ENCODE measurements around the gene RPL37.
"Not testable (repeated sequence)": the region's sequence is repeated elsewhere in the genome, so short reads cannot be mapped to it uniquely, and the experiment has no call there.

RPL37 gene

GRCh38 chr5:40794340-40794739 lies 40.7 kb downstream of the RPL37 start:
- not testable (repeated sequence) for DNase-seq

- DNase-seq: not testable (repeated sequence)
Observed at GRCh38 chr5:40792691-40793090, 42.3 kb downstream of the RPL37 start.

GRCh38 chr5:40791715-40792139 lies 43.3 kb downstream of the RPL37 start:
- no peak for DNase-seq

GRCh38 chr5:40790947-40791593 lies 44.0 kb downstream of the RPL37 start:
- DNase-seq: no peak

GRCh38 chr5:40788941-40789340 lies 46.1 kb downstream of the RPL37 start:
- DNase-seq: not testable (repeated sequence)

GRCh38 chr5:40787986-40788385 lies 47.0 kb downstream of the RPL37 start:
- DNase-seq: no peak

GRCh38 chr5:40786664-40787063 lies 48.4 kb downstream of the RPL37 start:
- DNase-seq: not testable (repeated sequence)

- no peak for DNase-seq
Observed at GRCh38 chr5:40784916-40785315, 50.1 kb downstream of the RPL37 start.

- DNase-seq: no peak
Observed at GRCh38 chr5:40784027-40784653, 50.9 kb downstream of the RPL37 start.

- no peak for DNase-seq
Observed at GRCh38 chr5:40781843-40782409, 53.1 kb downstream of the RPL37 start.

- no peak for DNase-seq
Observed at GRCh38 chr5:40780858-40781257, 54.2 kb downstream of the RPL37 start.

- DNase-seq: no peak
Observed at GRCh38 chr5:40780199-40780598, 54.8 kb downstream of the RPL37 start.

- no peak for DNase-seq
Observed at GRCh38 chr5:40779561-40779960, 55.5 kb downstream of the RPL37 start.

- no peak for DNase-seq
Observed at GRCh38 chr5:40778133-40778532, 56.9 kb downstream of the RPL37 start.

GRCh38 chr5:40776658-40776977 lies 58.4 kb downstream of the RPL37 start:
- DNase-seq: no peak

- no peak for DNase-seq
Observed at GRCh38 chr5:40775846-40776657, 59.0 kb downstream of the RPL37 start.

All from right hindlimb (tissue), 1 donor.